Measurements from ENCODE around the gene CRY2.

The CRY2 gene

GRCh38 chr11:45850446-45850845 lies 3.2 kb downstream of the CRY2 start:
- no peak for DNase-seq

- no peak for DNase-seq
Observed at GRCh38 chr11:45851228-45851627, 4.0 kb downstream of the CRY2 start.

- DNase-seq: no peak
Observed at GRCh38 chr11:45852018-45852711, 4.9 kb downstream of the CRY2 start.

- DNase-seq: no peak
Observed at GRCh38 chr11:45852712-45853101, 5.4 kb downstream of the CRY2 start.

GRCh38 chr11:45853332-45854219 lies 6.3 kb downstream of the CRY2 start:
- no peak for DNase-seq

- DNase-seq: no peak
Observed at GRCh38 chr11:45855308-45855707, 8.0 kb downstream of the CRY2 start.

GRCh38 chr11:45856044-45856468 lies 8.8 kb downstream of the CRY2 start:
- no peak for DNase-seq

- DNase-seq: no peak
Observed at GRCh38 chr11:45857961-45858474, 10.7 kb downstream of the CRY2 start.

GRCh38 chr11:45858751-45859398 lies 11.6 kb downstream of the CRY2 start:
- DNase-seq: no peak

GRCh38 chr11:45859661-45860140 lies 12.4 kb downstream of the CRY2 start:
- DNase-seq: no peak

- no peak for DNase-seq
Observed at GRCh38 chr11:45860348-45860747, 13.1 kb downstream of the CRY2 start.

- no peak for DNase-seq
Observed at GRCh38 chr11:45860764-45861510, 13.7 kb downstream of the CRY2 start.

- no peak for DNase-seq
Observed at GRCh38 chr11:45864041-45864440, 16.8 kb downstream of the CRY2 start.

- DNase-seq: no peak
Observed at GRCh38 chr11:45869551-45869950, 22.3 kb downstream of the CRY2 start.

GRCh38 chr11:45870706-45871105 lies 23.4 kb downstream of the CRY2 start:
- no peak for DNase-seq

GRCh38 chr11:45871638-45872037 lies 24.4 kb downstream of the CRY2 start:
- DNase-seq: no peak

GRCh38 chr11:45872651-45873356 lies 25.5 kb downstream of the CRY2 start:
- DNase-seq: peak; percentile 84

- DNase-seq: no peak
Observed at GRCh38 chr11:45876401-45876800, 29.1 kb downstream of the CRY2 start.

- no peak for DNase-seq
Observed at GRCh38 chr11:45877221-45877620, 29.9 kb downstream of the CRY2 start.

- no peak for DNase-seq
Observed at GRCh38 chr11:45877845-45878244, 30.6 kb downstream of the CRY2 start.

GRCh38 chr11:45879803-45880686 lies 32.8 kb downstream of the CRY2 start:
- DNase-seq: no peak
